HFFc6 (cell line): ENCODE results near the gene RAB37. TPM values are rescaled to one million over a fixed set of nuclear protein-coding genes. Genes with fewer than 3 reads are reported as not detected.

Experiments
- DNase-seq: peaks from one replicate; pipeline ENCODE4 v3.0.0-alpha.2; 2018
- H3K27ac Mint-ChIP-seq: 2 replicates; pipeline ENCODE4 v1.8.0; 2020; ENCODE audit warnings: mild to moderate bottlenecking, mixed read lengths
- H3K27me3 Mint-ChIP-seq: 2 replicates; pipeline ENCODE4 v1.8.0; 2021; ENCODE audit warnings: mild to moderate bottlenecking, moderate library complexity, mixed read lengths; ENCODE audit not compliant: insufficient read depth
- H3K36me3 Mint-ChIP-seq: 2 replicates; pipeline ENCODE4 v1.8.0; 2021; ENCODE audit warnings: low read depth, mixed read lengths
- H3K4me1 Mint-ChIP-seq: 2 replicates; pipeline ENCODE4 v1.8.0; 2020; ENCODE audit warnings: low read depth, mixed read lengths
- H3K4me3 Mint-ChIP-seq: 2 replicates; pipeline ENCODE4 v1.8.0; 2020; ENCODE audit warnings: mild to moderate bottlenecking, moderate library complexity, mixed read lengths
- H3K9me3 Mint-ChIP-seq: 2 replicates; pipeline ENCODE4 v1.8.0; 2020; ENCODE audit warnings: mild to moderate bottlenecking, mixed read lengths
- total RNA-seq, 6 experiments: library from RNA; stranded (reverse); fragmentation: NEBNext Ultra II Directional; extraction: Animal tissue kit (Norgen Biotek cat#: 25700); gene quantifications; 2 replicates in 1 of 6; 3 replicates in 5 of 6; pipeline ENCODE4 v1.2.3, GENCODE V29; 2021
- TF ChIP-seq, protein P1 (sequence below): fragments of 200-600 bp; sonication (generic); IDR thresholded peaks from 2 replicates; pipeline ENCODE4 v1.5.0; 2021; ENCODE audit warnings: antibody characterized with exemption, mild to moderate bottlenecking

Gene RAB37
- total RNA-seq, 6 experiments from 2014 or later: 0.11 to 0.28 (median 0.12) TPM; not detected in 3

DNA sequence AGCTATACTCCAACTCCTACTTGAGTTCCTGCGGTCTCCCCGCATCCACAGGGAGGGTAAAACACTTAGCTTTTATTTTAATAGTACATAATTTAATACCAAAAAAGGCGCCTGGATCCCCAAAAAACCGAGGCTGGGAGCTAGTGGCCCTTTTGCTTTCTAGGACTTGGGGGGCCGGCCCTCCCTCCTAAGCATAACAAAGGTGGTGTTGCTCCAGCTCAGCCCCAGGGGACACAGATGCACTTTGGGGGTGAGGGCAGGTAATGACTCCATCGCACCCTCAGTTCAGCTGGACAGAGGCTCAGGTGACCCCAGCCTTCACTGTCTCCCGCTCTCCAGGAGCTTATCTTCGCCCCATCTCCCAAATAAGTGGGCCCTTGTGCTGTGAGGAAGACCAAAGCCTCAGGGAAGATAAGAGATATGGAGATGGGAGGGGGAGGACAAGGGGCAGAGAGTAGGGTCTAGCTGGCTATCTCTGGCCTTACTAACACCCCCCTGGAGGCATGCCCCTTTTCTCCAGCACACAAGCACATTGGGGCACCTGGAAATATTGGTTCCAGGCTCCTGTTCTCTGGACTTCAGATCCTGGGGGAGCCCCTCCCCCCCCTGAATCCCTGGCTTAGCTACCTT, 8.6 kb downstream of the RAB37 start:
- TF ChIP-seq, protein P1, sequence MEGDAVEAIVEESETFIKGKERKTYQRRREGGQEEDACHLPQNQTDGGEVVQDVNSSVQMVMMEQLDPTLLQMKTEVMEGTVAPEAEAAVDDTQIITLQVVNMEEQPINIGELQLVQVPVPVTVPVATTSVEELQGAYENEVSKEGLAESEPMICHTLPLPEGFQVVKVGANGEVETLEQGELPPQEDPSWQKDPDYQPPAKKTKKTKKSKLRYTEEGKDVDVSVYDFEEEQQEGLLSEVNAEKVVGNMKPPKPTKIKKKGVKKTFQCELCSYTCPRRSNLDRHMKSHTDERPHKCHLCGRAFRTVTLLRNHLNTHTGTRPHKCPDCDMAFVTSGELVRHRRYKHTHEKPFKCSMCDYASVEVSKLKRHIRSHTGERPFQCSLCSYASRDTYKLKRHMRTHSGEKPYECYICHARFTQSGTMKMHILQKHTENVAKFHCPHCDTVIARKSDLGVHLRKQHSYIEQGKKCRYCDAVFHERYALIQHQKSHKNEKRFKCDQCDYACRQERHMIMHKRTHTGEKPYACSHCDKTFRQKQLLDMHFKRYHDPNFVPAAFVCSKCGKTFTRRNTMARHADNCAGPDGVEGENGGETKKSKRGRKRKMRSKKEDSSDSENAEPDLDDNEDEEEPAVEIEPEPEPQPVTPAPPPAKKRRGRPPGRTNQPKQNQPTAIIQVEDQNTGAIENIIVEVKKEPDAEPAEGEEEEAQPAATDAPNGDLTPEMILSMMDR: no peak
- no peak overlapping the region for H3K4me3 Mint-ChIP-seq
- no peak for DNase-seq
- H3K27ac Mint-ChIP-seq: no peak overlapping the region
- no peaks in the 10 kb centered on the region for H3K9me3 Mint-ChIP-seq
- H3K36me3 Mint-ChIP-seq: no peaks in the 10 kb centered on the region
- peaks cover 54% of the 10 kb centered on the region for H3K4me1 Mint-ChIP-seq
- H3K27me3 Mint-ChIP-seq: peaks cover 11% of the 10 kb centered on the region

DNA sequence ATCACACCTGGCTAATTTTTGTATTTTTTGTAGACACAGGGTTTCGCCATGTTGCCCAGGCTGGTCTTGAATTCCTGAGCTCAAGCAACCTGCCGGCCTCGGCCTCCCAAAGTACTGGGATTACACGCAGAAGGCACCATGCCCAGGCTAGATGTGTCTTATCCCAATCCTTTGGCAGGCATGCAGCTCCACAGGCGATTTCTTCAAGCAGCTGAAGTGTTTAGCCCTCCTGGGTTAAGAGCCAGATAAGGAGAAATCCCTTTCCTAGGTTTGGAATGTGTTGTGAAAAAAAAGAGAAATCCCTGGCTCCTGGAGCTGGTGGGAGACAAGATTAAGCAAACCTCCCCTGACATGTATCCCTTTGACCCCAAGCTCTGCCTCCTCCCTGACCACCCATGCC, 9.3 kb downstream of the RAB37 start:
- no peaks in the 10 kb centered on the region for H3K36me3 Mint-ChIP-seq
- TF ChIP-seq, protein P1: no peak
- H3K9me3 Mint-ChIP-seq: no peaks in the 10 kb centered on the region
- no peak overlapping the region for H3K4me3 Mint-ChIP-seq
- peaks cover 60% of the 10 kb centered on the region for H3K4me1 Mint-ChIP-seq
- H3K27me3 Mint-ChIP-seq: peaks cover 9% of the 10 kb centered on the region
- no peak for DNase-seq
- H3K27ac Mint-ChIP-seq: no peak overlapping the region

DNA sequence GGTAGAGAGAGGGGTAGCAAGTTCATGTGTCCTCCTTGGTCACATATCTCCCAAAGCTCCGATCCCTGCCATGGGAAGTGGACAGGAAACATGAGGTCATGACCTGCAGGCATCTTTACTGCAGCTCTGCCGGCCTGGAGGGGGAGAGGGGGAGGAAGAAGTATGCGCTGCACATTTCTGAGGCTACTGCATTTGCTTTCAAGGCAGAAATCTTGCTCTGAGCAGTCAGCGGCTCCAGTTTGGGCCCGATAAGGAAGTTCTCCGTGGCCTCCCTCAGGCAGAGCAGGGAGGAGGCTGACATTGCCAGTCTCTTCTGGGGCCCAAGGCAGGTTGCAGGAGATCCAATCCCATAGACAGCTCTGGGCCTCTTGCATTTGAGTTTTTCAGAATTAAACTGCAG, 9.9 kb downstream of the RAB37 start:
- Mint-ChIP-seq H3K36me3 (no peaks in the 10 kb centered on the region), H3K27me3 (peaks cover 8% of the 10 kb centered on the region), H3K9me3 (no peaks in the 10 kb centered on the region), H3K27ac (no peak overlapping the region; the same call in 1 of the 2 replicates), H3K4me1 (peaks cover 58% of the 10 kb centered on the region), H3K4me3 (peak overlapping the region; percentile 57; the same call in 1 of the 2 replicates)
- TF ChIP-seq, protein P1: no peak
- DNase-seq: no peak

DNA sequence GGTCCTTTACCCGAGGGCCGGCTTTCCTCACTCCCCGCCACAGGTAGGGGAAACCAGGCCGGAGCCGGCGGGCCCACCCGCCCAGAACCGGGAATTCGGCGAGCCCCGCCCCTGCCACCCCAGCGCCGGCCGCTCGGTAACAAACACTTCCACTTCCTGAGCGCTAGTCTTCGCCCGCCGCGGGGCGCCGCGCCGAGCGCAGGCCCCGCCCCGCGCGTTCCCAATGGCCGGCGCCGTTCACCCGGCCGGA, 11.1 kb downstream of the RAB37 start:
- TF ChIP-seq, protein P1: peak; percentile 43
- H3K9me3 Mint-ChIP-seq: no peaks in the 10 kb centered on the region
- H3K27me3 Mint-ChIP-seq: peaks cover 5% of the 10 kb centered on the region
- peak overlapping the region; percentile 57 for H3K4me3 Mint-ChIP-seq
- H3K4me1 Mint-ChIP-seq: peaks cover 53% of the 10 kb centered on the region
- H3K27ac Mint-ChIP-seq: no peak overlapping the region
- DNase-seq: no peak
- H3K36me3 Mint-ChIP-seq: peaks cover 5% of the 10 kb centered on the region; the same call in 1 of the 2 replicates

DNA sequence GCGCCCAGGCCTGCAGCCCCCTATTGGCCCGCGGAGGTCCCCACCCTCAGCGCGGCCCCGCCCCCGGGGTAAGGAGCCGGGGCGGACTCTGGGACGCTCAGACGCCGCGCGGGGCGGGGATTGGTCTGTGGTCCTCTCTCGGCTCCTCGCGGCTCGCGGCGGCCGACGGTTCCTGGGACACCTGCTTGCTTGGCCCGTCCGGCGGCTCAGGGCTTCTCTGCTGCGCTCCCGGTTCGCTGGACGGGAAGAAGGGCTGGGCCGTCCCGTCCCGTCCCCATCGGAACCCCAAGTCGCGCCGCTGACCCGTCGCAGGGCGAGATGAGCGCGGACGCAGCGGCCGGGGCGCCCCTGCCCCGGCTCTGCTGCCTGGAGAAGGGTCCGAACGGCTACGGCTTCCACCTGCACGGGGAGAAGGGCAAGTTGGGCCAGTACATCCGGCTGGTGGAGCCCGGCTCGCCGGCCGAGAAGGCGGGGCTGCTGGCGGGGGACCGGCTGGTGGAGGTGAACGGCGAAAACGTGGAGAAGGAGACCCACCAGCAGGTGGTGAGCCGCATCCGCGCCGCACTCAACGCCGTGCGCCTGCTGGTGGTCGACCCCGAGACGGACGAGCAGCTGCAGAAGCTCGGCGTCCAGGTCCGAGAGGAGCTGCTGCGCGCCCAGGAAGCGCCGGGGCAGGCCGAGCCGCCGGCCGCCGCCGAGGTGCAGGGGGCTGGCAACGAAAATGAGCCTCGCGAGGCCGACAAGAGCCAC, 11.6 kb downstream of the RAB37 start, which contains the start of gene NHERF1:
Gene NHERF1 (plus strand): TSS at position 100 of the 750 bp plus-strand sequence. CDS start 219 bp downstream, at position 319.
- H3K9me3 Mint-ChIP-seq: no peaks in the 10 kb centered on the region
- peaks cover 48% of the 10 kb centered on the region for H3K4me1 Mint-ChIP-seq
- peak within 1 kb of the TSS; percentile 66; the same call in 1 of the 2 replicates for H3K27ac Mint-ChIP-seq

More for the DNA sequence above, 11.6 kb downstream of the RAB37 start, which contains the start of gene NHERF1:
- peak; percentile 83 for DNase-seq
- H3K36me3 Mint-ChIP-seq: peaks cover 5% of the 10 kb centered on the region; the same call in 1 of the 2 replicates
- H3K27me3 Mint-ChIP-seq: peaks cover 3% of the 10 kb centered on the region
- H3K4me3 Mint-ChIP-seq: peak within 1 kb of the TSS; percentile 90
- TF ChIP-seq, protein P1: peak; percentile 17
